ENCODE data around the gene DNAH1.

Gene DNAH1

DNA sequence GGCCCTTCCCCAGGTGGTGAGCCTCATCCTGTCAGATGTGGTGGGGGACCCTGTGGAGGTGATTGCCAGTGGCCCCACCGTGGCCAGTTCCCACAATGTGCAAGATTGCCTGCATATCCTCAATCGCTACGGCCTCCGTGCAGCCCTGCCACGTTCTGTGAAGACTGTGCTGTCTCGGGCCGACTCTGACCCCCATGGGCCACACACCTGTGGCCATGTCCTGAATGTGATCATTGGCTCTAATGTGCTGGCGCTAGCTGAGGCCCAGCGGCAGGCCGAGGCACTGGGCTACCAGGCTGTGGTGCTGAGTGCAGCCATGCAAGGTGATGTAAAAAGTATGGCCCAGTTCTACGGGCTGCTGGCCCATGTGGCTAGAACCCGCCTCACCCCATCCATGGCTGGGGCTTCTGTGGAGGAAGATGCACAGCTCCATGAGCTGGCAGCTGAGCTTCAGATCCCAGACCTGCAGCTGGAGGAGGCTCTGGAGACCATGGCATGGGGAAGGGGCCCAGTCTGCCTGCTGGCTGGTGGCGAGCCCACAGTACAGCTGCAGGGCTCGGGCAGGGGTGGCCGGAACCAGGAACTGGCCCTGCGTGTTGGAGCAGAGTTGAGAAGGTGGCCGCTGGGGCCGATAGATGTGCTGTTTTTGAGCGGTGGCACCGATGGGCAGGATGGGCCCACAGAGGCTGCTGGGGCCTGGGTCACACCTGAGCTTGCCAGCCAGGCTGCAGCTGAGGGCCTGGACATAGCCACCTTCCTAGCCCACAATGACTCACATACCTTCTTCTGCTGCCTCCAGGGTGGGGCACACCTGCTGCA, 23.7 kb upstream of the DNAH1 start:
- H2BK15ac ChIP-seq (replicated peaks; ENCODE audit: low read depth), result no peak overlapping the region
- H3K4me2 ChIP-seq (ENCODE audit: low read length), result no peak overlapping the region
- no peak for DNase-seq
- H3K56ac ChIP-seq (ENCODE audit: low read length), result no peak overlapping the region
- no peak overlapping the region for H2AK5ac ChIP-seq (ENCODE audit: low read length)
- H3K36me3 ChIP-seq (ENCODE audit: control insufficient read depth, insufficient read depth, low read length), result no peaks in the 10 kb centered on the region
- H3K18ac ChIP-seq (ENCODE audit: low read length), result no peak overlapping the region
- H3K23ac ChIP-seq (ENCODE audit: low read length), result no peak overlapping the region
- no peaks in the 10 kb centered on the region for H3K79me1 ChIP-seq (ENCODE audit: low read length)
- no peaks in the 10 kb centered on the region for H3K27me3 ChIP-seq (ENCODE audit: insufficient read depth, low read length, poor library complexity)
- no peak overlapping the region for H3K4me3 ChIP-seq (ENCODE audit: low read length)
- H3K4ac ChIP-seq (ENCODE audit: low read depth, low read length), result no peak overlapping the region
- H4K8ac ChIP-seq (ENCODE audit: low read depth, low read length), result no peak overlapping the region
- H3K27ac ChIP-seq (ENCODE audit: low read depth, low read length), result no peak overlapping the region
- no CpG with 5 or more reads among the region's 20 CpGs for WGBS (ENCODE audit: extremely low coverage, insufficient coverage, low lambda C conversion rate)
- no peak overlapping the region for H2BK120ac ChIP-seq (ENCODE audit: low read depth, low read length)
- H3K4me1 ChIP-seq (ENCODE audit: control insufficient read depth, low read depth, low read length), result no peaks in the 10 kb centered on the region
- H4K5ac ChIP-seq (ENCODE audit: low read length), result no peak overlapping the region
- H3K79me2 ChIP-seq (ENCODE audit: control insufficient read depth, insufficient read depth, low read length), result no peaks in the 10 kb centered on the region
- no peak overlapping the region for H3K9ac ChIP-seq (ENCODE audit: low read length)
- no peak overlapping the region for H2BK5ac ChIP-seq (ENCODE audit: low read length)

GRCh38 chr3:52293491-52294319, 22.4 kb upstream of the DNAH1 start:
- no peak overlapping the region for H3K27ac ChIP-seq (ENCODE audit: low read depth, low read length)
- H2AK5ac ChIP-seq (ENCODE audit: low read length), result no peak overlapping the region
- no peak overlapping the region for H3K4ac ChIP-seq (ENCODE audit: low read depth, low read length)
- no peak for DNase-seq
- H2BK5ac ChIP-seq (ENCODE audit: low read length), result no peak overlapping the region
- H3K9ac ChIP-seq (ENCODE audit: low read length), result no peak overlapping the region
- peaks cover 5% of the 10 kb centered on the region for H3K4me1 ChIP-seq (ENCODE audit: control insufficient read depth, low read depth, low read length)
- H4K8ac ChIP-seq (ENCODE audit: low read depth, low read length), result no peak overlapping the region
- H3K23ac ChIP-seq (ENCODE audit: low read length), result no peak overlapping the region
- no peak overlapping the region for H3K4me3 ChIP-seq (ENCODE audit: low read length)
- H3K4me2 ChIP-seq (ENCODE audit: low read length), result no peak overlapping the region
- no peak overlapping the region for H2BK15ac ChIP-seq (replicated peaks; ENCODE audit: low read depth)
- no peaks in the 10 kb centered on the region for H3K36me3 ChIP-seq (ENCODE audit: control insufficient read depth, insufficient read depth, low read length)
- no peak overlapping the region for H3K18ac ChIP-seq (ENCODE audit: low read length)
- H2BK120ac ChIP-seq (ENCODE audit: low read depth, low read length), result no peak overlapping the region
- H4K5ac ChIP-seq (ENCODE audit: low read length), result no peak overlapping the region
- WGBS (ENCODE audit: extremely low coverage, insufficient coverage, low lambda C conversion rate), result no CpG with 5 or more reads among the region's 17 CpGs
- no peaks in the 10 kb centered on the region for H3K27me3 ChIP-seq (ENCODE audit: insufficient read depth, low read length, poor library complexity)
- H3K56ac ChIP-seq (ENCODE audit: low read length), result no peak overlapping the region
- H3K79me1 ChIP-seq (ENCODE audit: low read length), result no peaks in the 10 kb centered on the region
- H3K79me2 ChIP-seq (ENCODE audit: control insufficient read depth, insufficient read depth, low read length), result no peaks in the 10 kb centered on the region

DNA sequence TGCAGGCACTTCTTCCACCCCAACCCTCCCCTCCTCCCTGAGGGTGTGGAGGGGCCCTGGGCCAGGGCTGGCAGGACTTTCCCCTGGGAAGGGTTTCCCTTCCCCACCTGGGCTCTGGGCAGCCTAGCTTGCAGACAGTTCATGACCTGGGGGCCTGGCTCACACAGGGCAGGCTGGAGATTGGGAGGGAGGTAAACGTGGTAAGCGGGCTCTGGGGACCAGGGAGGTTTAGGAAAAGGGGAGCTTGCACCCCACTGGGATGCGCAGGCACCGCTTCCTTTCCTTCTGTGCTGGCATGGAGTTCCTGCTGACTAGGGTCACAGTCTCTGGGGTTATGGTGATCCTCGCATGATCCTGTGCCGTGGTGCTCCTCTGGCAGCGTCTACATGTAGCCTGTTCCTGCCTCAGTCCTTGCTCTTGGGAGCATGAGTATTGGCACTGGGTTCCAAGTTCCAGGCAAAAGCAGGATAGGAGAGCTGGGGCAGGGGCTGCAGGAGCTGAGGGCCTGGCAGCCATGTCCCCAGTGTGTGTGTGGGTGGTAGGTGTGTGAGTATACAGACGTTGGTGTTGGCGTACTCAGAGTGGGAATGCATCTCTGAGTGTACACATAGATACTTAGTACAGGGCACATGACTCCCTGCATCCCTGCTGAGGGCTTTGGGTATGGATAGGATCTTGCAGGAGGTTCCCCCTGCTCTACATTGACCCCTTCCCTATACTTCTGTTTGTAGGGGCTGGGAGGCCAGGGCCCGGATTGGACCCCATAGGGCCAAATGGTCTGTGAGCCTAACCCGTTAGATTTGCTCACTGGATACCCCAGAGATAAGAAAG, 21.6 kb upstream of the DNAH1 start:
- H3K79me2 ChIP-seq (ENCODE audit: control insufficient read depth, insufficient read depth, low read length), result no peaks in the 10 kb centered on the region
- H3K56ac ChIP-seq (ENCODE audit: low read length), result no peak overlapping the region
- H3K4me1 ChIP-seq (ENCODE audit: control insufficient read depth, low read depth, low read length), result peaks cover 9% of the 10 kb centered on the region
- H3K18ac ChIP-seq (ENCODE audit: low read length), result no peak overlapping the region
- no peak overlapping the region for H3K27ac ChIP-seq (ENCODE audit: low read depth, low read length)
- H3K27me3 ChIP-seq (ENCODE audit: insufficient read depth, low read length, poor library complexity), result no peaks in the 10 kb centered on the region
- no peak overlapping the region for H2AK5ac ChIP-seq (ENCODE audit: low read length)
- no peak overlapping the region for H2BK15ac ChIP-seq (replicated peaks; ENCODE audit: low read depth)
- H2BK120ac ChIP-seq (ENCODE audit: low read depth, low read length), result no peak overlapping the region
- H3K36me3 ChIP-seq (ENCODE audit: control insufficient read depth, insufficient read depth, low read length), result no peaks in the 10 kb centered on the region
- no peak overlapping the region for H4K8ac ChIP-seq (ENCODE audit: low read depth, low read length)
- H4K5ac ChIP-seq (ENCODE audit: low read length), result no peak overlapping the region
- no peak for DNase-seq
- H3K79me1 ChIP-seq (ENCODE audit: low read length), result no peaks in the 10 kb centered on the region
- no peak overlapping the region for H3K23ac ChIP-seq (ENCODE audit: low read length)
- H3K4ac ChIP-seq (ENCODE audit: low read depth, low read length), result no peak overlapping the region
- H2BK5ac ChIP-seq (ENCODE audit: low read length), result no peak overlapping the region
- H3K4me3 ChIP-seq (ENCODE audit: low read length), result no peak overlapping the region
- no peak overlapping the region for H3K4me2 ChIP-seq (ENCODE audit: low read length)
- WGBS (ENCODE audit: extremely low coverage, insufficient coverage, low lambda C conversion rate), result no CpG with 5 or more reads among the region's 11 CpGs
- H3K9ac ChIP-seq (ENCODE audit: low read length), result no peak overlapping the region

- Histone ChIP-seq H3K4me1 (ENCODE audit: control insufficient read depth, low read depth, low read length) (peaks cover 11% of the 10 kb centered on the region), H3K79me2 (ENCODE audit: control insufficient read depth, insufficient read depth, low read length) (no peaks in the 10 kb centered on the region), H4K8ac (ENCODE audit: low read depth, low read length) (no peak overlapping the region), H3K36me3 (ENCODE audit: control insufficient read depth, insufficient read depth, low read length) (no peaks in the 10 kb centered on the region), H2BK15ac (replicated peaks; ENCODE audit: low read depth) (no peak overlapping the region), H3K23ac (ENCODE audit: low read length) (no peak overlapping the region), H3K9ac (ENCODE audit: low read length) (no peak overlapping the region), H3K27me3 (ENCODE audit: insufficient read depth, low read length, poor library complexity) (no peaks in the 10 kb centered on the region), H3K4me3 (ENCODE audit: low read length) (no peak overlapping the region), H3K56ac (ENCODE audit: low read length) (no peak overlapping the region), H2AK5ac (ENCODE audit: low read length) (no peak overlapping the region), H3K18ac (ENCODE audit: low read length) (no peak overlapping the region), H3K4ac (ENCODE audit: low read depth, low read length) (no peak overlapping the region), H3K27ac (ENCODE audit: low read depth, low read length) (no peak overlapping the region), H3K4me2 (ENCODE audit: low read length) (no peak overlapping the region), H3K79me1 (ENCODE audit: low read length) (no peaks in the 10 kb centered on the region), H4K5ac (ENCODE audit: low read length) (no peak overlapping the region), H2BK120ac (ENCODE audit: low read depth, low read length) (no peak overlapping the region), H2BK5ac (ENCODE audit: low read length) (no peak overlapping the region)
- no CpG with 5 or more reads among the region's 5 CpGs for WGBS (ENCODE audit: extremely low coverage, insufficient coverage, low lambda C conversion rate)
- DNase-seq, result no peak
Measured at GRCh38 chr3:52295671-52296208, 20.4 kb upstream of the DNAH1 start.

DNA sequence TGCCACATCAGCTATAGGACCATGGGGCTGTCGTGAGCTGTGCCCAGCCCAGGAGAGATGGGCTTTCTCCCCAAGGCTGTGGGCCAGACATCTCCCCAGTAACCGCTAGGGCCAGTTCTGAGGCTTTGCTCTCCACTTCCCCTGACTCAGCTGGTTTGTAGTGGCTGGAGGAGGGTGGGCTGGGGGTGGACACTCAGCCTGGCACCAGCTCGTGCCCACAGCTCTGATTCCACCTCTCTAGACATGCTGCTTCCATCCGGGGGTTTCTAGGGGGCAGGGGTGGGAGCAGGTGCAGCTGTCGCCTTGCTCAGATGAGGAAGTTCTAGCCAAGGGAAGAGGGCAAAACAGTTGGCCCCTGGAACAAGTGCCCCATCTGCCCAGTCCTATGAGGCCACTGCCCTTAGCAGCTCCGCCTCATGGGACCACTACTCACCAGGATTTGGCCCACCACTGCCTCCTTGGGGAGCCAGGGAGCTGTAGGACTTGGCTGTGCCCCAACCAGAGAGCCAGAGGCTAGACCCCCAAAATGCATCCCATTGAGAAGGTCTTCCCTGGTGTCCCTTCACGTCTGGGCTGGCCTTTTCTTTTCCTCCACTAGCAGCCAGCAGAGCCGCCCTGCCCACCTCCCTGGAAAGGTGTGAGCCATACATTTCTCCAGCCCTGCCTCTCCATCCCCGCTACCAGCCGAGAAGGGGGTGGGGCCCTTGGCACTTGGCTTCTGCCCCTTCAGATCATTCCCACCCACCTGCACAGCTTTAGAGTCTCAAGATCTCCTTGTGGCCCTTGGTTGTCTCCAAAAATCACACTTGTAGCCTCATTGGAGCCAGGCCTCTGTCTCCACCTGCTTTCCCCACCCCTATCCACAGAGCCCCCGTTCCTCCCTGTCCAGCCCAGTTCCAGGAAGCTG, 18.6 kb upstream of the DNAH1 start:
- Histone ChIP-seq H3K18ac (ENCODE audit: low read length) (no peak overlapping the region), H2BK120ac (ENCODE audit: low read depth, low read length) (no peak overlapping the region), H3K27ac (ENCODE audit: low read depth, low read length) (no peak overlapping the region), H3K23ac (ENCODE audit: low read length) (no peak overlapping the region), H3K79me2 (ENCODE audit: control insufficient read depth, insufficient read depth, low read length) (no peaks in the 10 kb centered on the region), H3K27me3 (ENCODE audit: insufficient read depth, low read length, poor library complexity) (no peaks in the 10 kb centered on the region), H3K4me2 (ENCODE audit: low read length) (no peak overlapping the region), H3K4ac (ENCODE audit: low read depth, low read length) (no peak overlapping the region), H3K4me1 (ENCODE audit: control insufficient read depth, low read depth, low read length) (peaks cover 11% of the 10 kb centered on the region), H2AK5ac (ENCODE audit: low read length) (no peak overlapping the region), H3K56ac (ENCODE audit: low read length) (no peak overlapping the region), H4K5ac (ENCODE audit: low read length) (no peak overlapping the region), H3K79me1 (ENCODE audit: low read length) (no peaks in the 10 kb centered on the region), H2BK15ac (replicated peaks; ENCODE audit: low read depth) (no peak overlapping the region), H3K4me3 (ENCODE audit: low read length) (no peak overlapping the region), H3K36me3 (ENCODE audit: control insufficient read depth, insufficient read depth, low read length) (no peaks in the 10 kb centered on the region), H2BK5ac (ENCODE audit: low read length) (no peak overlapping the region), H4K8ac (ENCODE audit: low read depth, low read length) (no peak overlapping the region), H3K9ac (ENCODE audit: low read length) (no peak overlapping the region)
- no peak for DNase-seq
- no CpG with 5 or more reads among the region's 11 CpGs for WGBS (ENCODE audit: extremely low coverage, insufficient coverage, low lambda C conversion rate)
